H1 (cell line): Measurements from ENCODE around the gene DLST. TPM values are rescaled to one million over a fixed set of nuclear protein-coding genes. Genes with fewer than 3 reads are reported as not detected.

ENCODE experiments used
- GABPA ChIP-seq: IDR thresholded peaks from 2 replicates; pipeline ENCODE4 v1.6.1; 2011; ENCODE audit warnings: mild to moderate bottlenecking, low read length, moderate library complexity, borderline replicate concordance; ENCODE audit not compliant: insufficient read depth
- polyA plus RNA-seq, 7 experiments: library from polyadenylated mRNA; depleted of rRNA in 3 of 7; stranded (reverse) in 5 of 7; unstranded in 2 of 7; fragments of >200 nt in 5 of 7; fragments of 200-250 nt in 2 of 7; gene quantifications; 1 replicate in 5 of 7; 2 replicates in 1 of 7; 4 replicates in 1 of 7; pipeline versions ENCODE4 v1.2.1 to v1.2.3, GENCODE V29; 2011 to 2013; ENCODE audit warnings: missing spikeins in 2 of 7, mixed read lengths in 2 of 7
- total RNA-seq: library from RNA; stranded (reverse); fragmentation: NEBNext Ultra II Directional; extraction: Animal tissue kit (Norgen Biotek cat#: 25700); gene quantifications from 2 replicates; pipeline ENCODE4 v1.2.1, GENCODE V29; 2021

DLST gene
- total and polyA plus RNA-seq, 2 of the 8 experiments (the other 6 are each of a cell fraction or from before 2014, with no cell fraction given), result 96.5 to 117 TPM

DNA sequence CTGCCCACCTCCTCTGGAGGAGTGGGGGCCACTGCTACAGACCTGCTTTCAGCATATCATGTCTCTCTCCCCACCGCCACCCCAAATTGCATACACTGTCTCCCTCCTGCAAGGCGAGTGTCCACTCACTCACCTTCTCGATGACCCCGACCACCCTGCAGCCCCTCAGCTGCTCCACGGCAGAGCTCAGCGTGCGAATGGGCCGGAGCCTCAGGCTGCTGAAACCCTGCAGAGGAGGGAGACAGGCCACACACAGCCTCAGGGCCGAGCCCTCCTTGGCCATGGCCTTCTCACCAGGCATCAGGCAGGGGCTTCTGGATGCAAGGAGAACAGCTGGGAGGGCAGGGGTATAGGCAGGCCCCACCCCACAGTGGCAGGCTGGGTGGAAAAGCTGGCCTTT, 36.7 kb downstream of the DLST start (continued):
- TF ChIP-seq GABPA, result no peak
